ENCODE measurements around the gene RUFY4.
A peak's percentile ranks its signal among the peaks of the same experiment; 100 is the strongest.

The RUFY4 gene

GRCh38 chr2:218071218-218071937 lies 2.3 kb downstream of the RUFY4 start:
- TF ChIP-seq CTCF (IDR thresholded peaks at IDR 0.05; ENCODE audit: borderline replicate concordance, insufficient read depth, low read depth, low read length): no peak
- H3K4me3 ChIP-seq (ENCODE audit: low read depth, low read length): no peak overlapping the region

GRCh38 chr2:218072002-218072401 lies 2.9 kb downstream of the RUFY4 start:
- no peak overlapping the region for H3K4me3 ChIP-seq (ENCODE audit: low read depth, low read length)
- no peak for TF ChIP-seq CTCF (IDR thresholded peaks at IDR 0.05; ENCODE audit: borderline replicate concordance, insufficient read depth, low read depth, low read length)

- no peak overlapping the region for H3K4me3 ChIP-seq (ENCODE audit: low read depth, low read length)
- no peak for TF ChIP-seq CTCF (IDR thresholded peaks at IDR 0.05; ENCODE audit: borderline replicate concordance, insufficient read depth, low read depth, low read length)
These were observed 3.5 kb downstream of the RUFY4 start for GRCh38 chr2:218072478-218073024.

- 0 out of 2 replicates have a peak, but pooled peaks have one; percentile 2 for TF ChIP-seq CTCF (IDR thresholded peaks at IDR 0.05; ENCODE audit: borderline replicate concordance, insufficient read depth, low read depth, low read length)
- H3K4me3 ChIP-seq (ENCODE audit: low read depth, low read length): no peak overlapping the region
These were observed 4.1 kb downstream of the RUFY4 start for GRCh38 chr2:218073185-218073584.

- peak; percentile 88 for TF ChIP-seq CTCF (IDR thresholded peaks at IDR 0.05; ENCODE audit: borderline replicate concordance, insufficient read depth, low read depth, low read length)
- H3K4me3 ChIP-seq (ENCODE audit: low read depth, low read length): no peak overlapping the region
These were observed 5.0 kb downstream of the RUFY4 start for GRCh38 chr2:218074031-218074430.

- TF ChIP-seq CTCF (IDR thresholded peaks at IDR 0.05; ENCODE audit: borderline replicate concordance, insufficient read depth, low read depth, low read length): no peak
- H3K4me3 ChIP-seq (ENCODE audit: low read depth, low read length): no peak overlapping the region
These were observed 7.1 kb downstream of the RUFY4 start for GRCh38 chr2:218075975-218076811.
